Glutamatergic neuron (in vitro differentiated cells): ENCODE data around the gene LCK. TPM values are rescaled to one million over a fixed set of nuclear protein-coding genes. Genes with fewer than 3 reads are reported as not detected.

Experiments
- DNase-seq: peaks from one replicate; pipeline ENCODE4 v3.0.0; 2022
- H3K27ac Mint-ChIP-seq: one replicate; pipeline ENCODE4 v1.8.0; 2020; ENCODE audit warnings: mild to moderate bottlenecking, mixed read lengths, inconsistent platforms; ENCODE audit not compliant: unreplicated experiment
- H3K27me3 Mint-ChIP-seq: one replicate; pipeline ENCODE4 v1.8.0; 2020; ENCODE audit warnings: mild to moderate bottlenecking, moderate library complexity, mixed read lengths, inconsistent platforms; ENCODE audit not compliant: unreplicated experiment
- H3K36me3 Mint-ChIP-seq: one replicate; pipeline ENCODE4 v1.8.0; 2020; ENCODE audit warnings: mild to moderate bottlenecking, mixed read lengths, inconsistent platforms; ENCODE audit not compliant: unreplicated experiment
- H3K4me1 Mint-ChIP-seq: one replicate; pipeline ENCODE4 v1.8.0; 2020; ENCODE audit warnings: mild to moderate bottlenecking, low read depth, mixed read lengths, inconsistent platforms; ENCODE audit not compliant: unreplicated experiment
- H3K4me3 Mint-ChIP-seq: one replicate; pipeline ENCODE4 v1.8.0; 2020; ENCODE audit warnings: mild to moderate bottlenecking, mixed read lengths, inconsistent platforms; ENCODE audit not compliant: unreplicated experiment
- H3K9me3 Mint-ChIP-seq: one replicate; pipeline ENCODE4 v1.8.0; 2020; ENCODE audit warnings: mild to moderate bottlenecking, moderate library complexity, mixed read lengths, inconsistent platforms; ENCODE audit not compliant: unreplicated experiment
- total RNA-seq: library from RNA; stranded (reverse); fragmentation: NEBNext Ultra II Directional; extraction: Animal tissue kit (Norgen Biotek cat#: 25700); gene quantifications from one replicate; pipeline ENCODE4 v1.2.1, GENCODE V29; 2021; ENCODE audit not compliant: unreplicated experiment
- TF ChIP-seq, protein P1 (sequence below): fragments of 200-600 bp; sonication (generic); IDR thresholded peaks from one replicate; pipeline ENCODE4 v1.5.0; 2021; ENCODE audit not compliant: partially characterized antibody, unreplicated experiment

LCK gene
- total RNA-seq, 1 donor from 2014 or later: 0.37 TPM

DNA sequence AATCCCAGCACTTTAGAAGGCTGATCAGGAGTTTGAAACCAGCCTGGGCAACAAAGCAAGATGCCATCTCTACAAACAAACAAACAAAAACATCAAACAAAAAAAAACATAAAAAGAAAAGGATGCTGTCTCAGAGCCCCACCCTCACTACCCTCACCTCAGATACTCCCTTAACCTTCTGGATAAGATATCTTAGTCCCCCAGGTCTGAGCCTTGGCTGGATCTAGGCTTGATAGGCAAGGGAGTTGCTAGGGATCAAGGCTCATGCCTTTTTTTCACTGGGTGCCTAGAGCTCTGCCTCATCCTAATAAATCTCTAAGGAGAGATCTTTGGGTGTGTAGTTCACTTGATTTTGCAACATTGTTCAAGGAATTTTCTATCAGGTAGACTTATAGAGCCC is 48.3 kb downstream of the LCK start:
- no peak for DNase-seq
- Mint-ChIP-seq H3K27ac (no peak overlapping the region), H3K4me3 (no peak overlapping the region), H3K9me3 (peaks cover 2% of the 10 kb centered on the region), H3K36me3 (peaks cover 4% of the 10 kb centered on the region), H3K4me1 (no peaks in the 10 kb centered on the region), H3K27me3 (peaks cover 2% of the 10 kb centered on the region)
- TF ChIP-seq, protein P1, sequence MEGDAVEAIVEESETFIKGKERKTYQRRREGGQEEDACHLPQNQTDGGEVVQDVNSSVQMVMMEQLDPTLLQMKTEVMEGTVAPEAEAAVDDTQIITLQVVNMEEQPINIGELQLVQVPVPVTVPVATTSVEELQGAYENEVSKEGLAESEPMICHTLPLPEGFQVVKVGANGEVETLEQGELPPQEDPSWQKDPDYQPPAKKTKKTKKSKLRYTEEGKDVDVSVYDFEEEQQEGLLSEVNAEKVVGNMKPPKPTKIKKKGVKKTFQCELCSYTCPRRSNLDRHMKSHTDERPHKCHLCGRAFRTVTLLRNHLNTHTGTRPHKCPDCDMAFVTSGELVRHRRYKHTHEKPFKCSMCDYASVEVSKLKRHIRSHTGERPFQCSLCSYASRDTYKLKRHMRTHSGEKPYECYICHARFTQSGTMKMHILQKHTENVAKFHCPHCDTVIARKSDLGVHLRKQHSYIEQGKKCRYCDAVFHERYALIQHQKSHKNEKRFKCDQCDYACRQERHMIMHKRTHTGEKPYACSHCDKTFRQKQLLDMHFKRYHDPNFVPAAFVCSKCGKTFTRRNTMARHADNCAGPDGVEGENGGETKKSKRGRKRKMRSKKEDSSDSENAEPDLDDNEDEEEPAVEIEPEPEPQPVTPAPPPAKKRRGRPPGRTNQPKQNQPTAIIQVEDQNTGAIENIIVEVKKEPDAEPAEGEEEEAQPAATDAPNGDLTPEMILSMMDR: no peak

DNA sequence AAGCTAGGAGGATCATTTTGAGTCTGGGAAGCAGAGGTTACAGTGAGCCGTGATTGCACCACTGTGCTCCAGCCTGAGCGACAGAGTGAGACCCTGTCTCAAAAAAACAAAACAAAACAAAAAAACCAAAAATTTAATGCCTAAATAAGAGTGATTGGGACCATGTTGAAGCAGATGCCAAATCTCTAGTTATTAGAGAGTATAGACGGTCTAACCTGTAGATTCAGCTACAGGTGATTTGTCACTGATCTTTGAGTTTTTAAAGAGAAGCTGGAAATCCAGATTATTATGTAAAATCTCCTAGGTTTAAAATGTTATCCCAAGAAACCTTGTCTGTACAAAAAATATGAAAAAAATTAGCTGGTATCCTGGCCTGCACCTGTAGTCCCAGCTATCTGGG is 52.3 kb downstream of the LCK start:
- TF ChIP-seq, protein P1: no peak
- H3K36me3 Mint-ChIP-seq: peaks cover 9% of the 10 kb centered on the region

DNA sequence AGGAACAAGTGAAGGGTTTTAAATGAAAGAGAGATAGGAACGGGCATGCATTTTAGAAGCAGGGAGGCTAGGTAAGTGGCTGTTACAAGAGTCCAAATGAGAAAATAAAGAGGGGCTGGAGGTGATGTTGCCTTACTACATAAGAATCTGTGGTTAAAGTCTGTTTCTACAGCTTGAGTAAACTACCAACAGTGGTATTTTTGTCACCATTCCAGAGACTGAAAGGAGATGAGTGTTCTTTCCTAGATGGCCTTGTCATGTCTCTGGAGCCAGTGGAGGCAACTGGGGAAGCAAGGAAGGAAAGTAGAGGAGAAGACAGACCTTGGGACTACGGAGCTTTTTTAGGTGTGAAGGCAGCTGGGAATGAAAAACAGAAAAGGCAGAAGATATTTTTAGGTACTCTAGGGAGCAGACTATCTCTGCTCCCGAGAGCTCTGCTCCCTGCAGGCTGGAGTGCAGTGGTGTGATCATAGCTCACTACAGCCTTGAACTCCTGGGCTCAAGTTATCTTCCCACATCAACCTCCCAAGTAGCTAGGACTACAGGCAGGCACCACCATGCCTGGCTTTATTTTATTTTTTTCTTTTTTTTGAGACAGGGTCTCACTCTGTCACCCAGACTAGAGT is 53.0 kb downstream of the LCK start:
- Mint-ChIP-seq H3K9me3 (no peaks in the 10 kb centered on the region), H3K4me3 (no peak overlapping the region), H3K27ac (no peak overlapping the region), H3K27me3 (no peaks in the 10 kb centered on the region), H3K36me3 (peaks cover 9% of the 10 kb centered on the region), H3K4me1 (no peaks in the 10 kb centered on the region)
- TF ChIP-seq, protein P1: no peak
- DNase-seq: no peak

More for the DNA sequence above, 52.3 kb downstream of the LCK start:
- H3K27me3 Mint-ChIP-seq: no peaks in the 10 kb centered on the region
- DNase-seq: no peak
- H3K27ac Mint-ChIP-seq: no peak overlapping the region
- H3K4me3 Mint-ChIP-seq: no peak overlapping the region
- no peaks in the 10 kb centered on the region for H3K4me1 Mint-ChIP-seq
- H3K9me3 Mint-ChIP-seq: no peaks in the 10 kb centered on the region

DNA sequence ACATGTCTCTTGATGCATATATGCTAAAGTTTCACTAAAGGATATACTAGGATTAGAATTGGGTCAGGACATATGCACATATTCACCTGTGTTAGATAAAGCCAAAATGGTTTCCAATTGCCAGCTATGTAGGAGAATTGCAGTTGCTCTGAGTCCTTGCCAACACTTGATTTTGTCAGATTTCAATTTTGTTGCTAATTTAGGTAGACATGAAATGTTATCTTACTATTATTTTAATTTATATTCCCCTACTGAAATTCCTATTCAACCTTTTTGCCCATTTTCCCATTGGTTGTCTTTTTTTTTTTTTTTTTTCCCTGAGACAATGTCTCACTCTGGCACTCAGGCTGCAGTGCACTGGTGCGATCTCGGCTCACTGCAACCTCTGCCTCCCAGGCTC is 54.2 kb downstream of the LCK start:
- Mint-ChIP-seq H3K9me3 (no peaks in the 10 kb centered on the region), H3K36me3 (peaks cover 9% of the 10 kb centered on the region), H3K4me1 (no peaks in the 10 kb centered on the region), H3K27ac (no peak overlapping the region), H3K4me3 (no peak overlapping the region), H3K27me3 (no peaks in the 10 kb centered on the region)
- TF ChIP-seq, protein P1: no peak
- no peak for DNase-seq

DNA sequence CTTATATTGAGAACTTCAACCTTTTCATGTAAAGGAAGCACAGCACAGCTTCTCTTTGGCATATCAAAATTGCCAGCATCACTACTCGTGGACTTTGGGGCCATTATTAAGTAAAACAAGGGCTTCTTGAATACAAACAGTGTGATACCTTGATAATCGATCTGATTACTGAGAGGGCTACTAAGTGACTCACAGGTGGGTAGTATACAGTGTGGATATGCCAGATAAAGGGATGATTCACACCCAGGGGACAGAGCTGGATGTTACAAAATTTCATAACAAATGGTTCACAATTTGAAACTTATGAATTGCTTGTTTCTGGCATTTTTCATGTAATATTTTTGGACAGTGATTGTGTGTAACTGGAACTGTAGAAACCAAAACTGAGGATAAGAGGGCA is 56.3 kb downstream of the LCK start:
- Mint-ChIP-seq H3K4me1 (no peaks in the 10 kb centered on the region), H3K27ac (no peak overlapping the region), H3K4me3 (no peak overlapping the region), H3K36me3 (peaks cover 9% of the 10 kb centered on the region), H3K9me3 (no peaks in the 10 kb centered on the region), H3K27me3 (no peaks in the 10 kb centered on the region)
- no peak for DNase-seq
- TF ChIP-seq, protein P1: no peak
